GM21529 (cell line): ENCODE data around the gene STK39.
"Not testable (repeated sequence)": the region's sequence is repeated elsewhere in the genome, so short reads cannot be mapped to it uniquely, and the experiment has no call there.

Experiments
- ATAC-seq: cut with Tn5 transposase; IDR thresholded peaks from one replicate; pipeline ENCODE4 v1.9.1; 2021; ENCODE audit not compliant: unreplicated experiment

Gene STK39

GRCh38 chr2:168105127-168105683 is 142.2 kb downstream of the STK39 start:
- ATAC-seq = no peak

GRCh38 chr2:168097431-168097830 is 150.0 kb downstream of the STK39 start:
- no peak for ATAC-seq

DNA sequence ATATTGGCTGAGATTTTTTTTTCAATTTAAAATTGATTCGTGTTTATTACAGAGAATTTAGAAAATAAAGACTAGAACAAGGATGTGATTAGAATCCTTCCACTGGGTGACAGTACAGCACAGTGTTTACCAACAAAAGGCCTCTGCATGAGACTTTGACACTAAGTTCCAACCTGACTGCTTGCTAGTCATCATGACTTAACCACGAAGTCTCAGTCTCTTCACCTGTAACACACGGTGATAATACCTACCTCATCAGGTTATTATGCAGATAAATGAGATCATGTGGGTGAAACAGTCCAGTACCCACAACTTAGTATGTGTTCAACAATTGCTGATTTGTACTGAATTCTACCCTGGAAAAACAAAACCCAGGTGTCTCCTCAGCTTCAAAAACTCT is 151.2 kb downstream of the STK39 start:
- no peak for ATAC-seq

DNA sequence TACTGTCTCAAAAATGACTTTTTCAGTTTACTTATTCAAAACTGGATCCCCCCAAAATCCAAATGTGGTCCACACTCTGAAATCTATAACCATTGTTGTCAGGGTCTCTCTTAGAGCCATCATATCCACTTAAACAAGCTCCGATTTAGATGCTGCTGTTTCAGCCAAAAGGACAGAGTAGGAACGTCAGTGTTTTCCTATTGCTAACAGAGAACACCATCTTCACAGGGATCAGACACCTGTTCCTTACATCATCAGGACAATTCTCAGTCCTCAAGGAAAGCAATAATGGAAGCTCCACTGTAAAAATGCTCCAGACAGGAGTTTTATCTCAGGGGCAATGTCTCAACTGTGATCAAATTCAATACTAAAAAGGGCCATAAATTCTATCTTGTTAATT is 155.4 kb downstream of the STK39 start:
- no peak for ATAC-seq

- ATAC-seq = peak; percentile 93
These were observed 156.8 kb downstream of the STK39 start for GRCh38 chr2:168090366-168091135.

DNA sequence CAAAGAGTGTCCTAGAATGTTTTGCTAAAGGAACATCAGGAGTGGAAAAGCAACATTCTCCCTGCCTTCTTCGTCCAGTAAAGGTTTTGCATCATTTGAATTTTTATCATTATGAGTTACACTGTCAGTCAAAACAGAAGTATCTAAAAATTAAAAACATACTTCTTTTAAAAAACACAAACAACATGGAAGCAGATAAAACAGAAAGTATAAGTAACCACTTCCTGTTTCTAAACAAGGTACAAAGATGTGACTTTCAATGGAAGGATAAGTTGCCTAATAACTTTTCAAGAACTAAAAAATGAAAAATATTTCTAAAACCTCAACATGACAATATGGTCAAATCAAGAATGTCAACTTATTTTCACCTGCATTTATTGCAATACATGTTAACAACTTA is 158.2 kb downstream of the STK39 start:
- no peak for ATAC-seq

DNA sequence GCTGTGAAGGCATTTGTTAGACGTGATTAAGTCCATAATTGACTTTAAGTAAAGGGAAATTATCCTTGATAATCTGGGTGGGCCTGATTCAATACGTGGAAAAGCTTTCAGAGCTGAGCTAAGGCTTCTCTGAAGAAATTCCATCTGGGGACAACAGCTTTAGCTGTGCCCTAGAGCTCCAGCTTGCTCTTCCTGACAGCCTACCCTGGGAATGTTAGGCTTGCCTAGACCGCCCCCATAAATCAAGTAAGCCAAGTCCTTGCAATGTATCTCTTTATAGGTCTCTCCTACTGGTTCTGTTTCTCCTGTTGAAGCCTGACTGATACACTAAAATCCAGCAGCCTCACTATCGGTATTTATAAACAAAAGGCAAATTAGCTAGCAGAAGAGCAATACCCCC is 160.0 kb downstream of the STK39 start:
- ATAC-seq = no peak

GRCh38 chr2:168086851-168087250 is 160.5 kb downstream of the STK39 start:
- ATAC-seq = no peak

DNA sequence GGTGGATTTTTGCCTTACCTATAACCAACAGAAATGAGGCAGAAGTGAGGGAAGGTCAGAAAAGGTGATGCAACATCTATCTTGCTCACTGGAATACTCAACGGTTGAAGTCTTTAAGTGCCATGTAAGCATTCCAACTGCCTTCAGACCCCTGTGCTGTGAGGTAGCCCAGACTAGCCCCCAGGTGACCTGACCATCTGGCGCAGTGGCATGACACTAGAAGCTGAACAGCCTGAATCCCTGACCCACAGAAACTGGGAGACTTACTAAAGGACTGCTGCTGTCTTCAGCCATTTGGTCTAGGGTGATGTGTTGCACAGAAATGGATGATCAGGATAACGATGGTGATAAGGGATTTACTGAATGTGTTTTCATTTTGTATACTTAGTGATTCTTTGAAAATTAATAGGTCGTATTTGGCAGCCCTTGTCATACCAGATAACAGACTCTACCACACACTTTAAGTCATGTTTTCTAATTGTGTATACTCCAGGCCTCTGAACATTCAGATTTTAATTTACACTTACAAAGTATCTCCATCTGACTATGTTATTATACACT is 161.5 kb downstream of the STK39 start:
- no peak for ATAC-seq

GRCh38 chr2:168084288-168084687 is 163.1 kb downstream of the STK39 start:
- ATAC-seq = no peak

DNA sequence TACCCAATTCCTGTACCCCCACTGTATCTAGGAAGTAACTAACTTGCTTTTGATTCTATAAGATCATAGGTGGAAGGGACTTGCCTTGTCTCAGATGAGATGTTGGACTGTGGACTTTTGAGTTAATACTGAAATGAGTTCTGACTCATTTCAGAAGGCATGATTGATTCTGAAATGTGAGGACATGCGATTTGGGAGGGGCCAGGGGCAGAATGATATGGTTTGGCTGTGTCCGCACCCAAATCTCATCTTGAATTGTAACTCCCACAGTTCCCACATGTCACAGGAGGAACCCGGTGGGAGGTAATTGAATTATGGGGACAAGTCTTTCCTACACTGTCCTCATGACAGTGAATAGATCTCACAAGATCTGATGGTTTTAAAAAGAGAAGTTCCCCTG is 165.9 kb downstream of the STK39 start:
- ATAC-seq = not testable (repeated sequence)

DNA sequence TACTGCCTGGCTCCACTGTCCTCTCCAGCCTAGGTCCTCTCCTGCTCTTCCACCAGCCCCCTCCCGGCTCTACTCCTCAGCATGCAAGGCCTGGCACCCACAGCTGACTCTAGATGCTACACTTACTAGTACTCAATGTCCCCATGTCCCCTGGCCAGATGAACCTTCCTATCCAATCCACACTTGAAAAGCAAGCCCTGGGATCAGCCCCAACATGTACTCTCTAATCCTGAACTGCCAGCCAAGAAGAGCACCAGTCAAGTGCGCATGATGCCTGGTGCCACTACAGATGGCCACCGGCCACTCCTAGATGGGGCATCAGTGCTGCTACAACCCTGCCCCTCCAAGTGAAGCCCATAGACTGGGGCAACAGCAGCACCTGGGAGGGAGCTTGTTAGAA is 168.2 kb downstream of the STK39 start:
- ATAC-seq = no peak

DNA sequence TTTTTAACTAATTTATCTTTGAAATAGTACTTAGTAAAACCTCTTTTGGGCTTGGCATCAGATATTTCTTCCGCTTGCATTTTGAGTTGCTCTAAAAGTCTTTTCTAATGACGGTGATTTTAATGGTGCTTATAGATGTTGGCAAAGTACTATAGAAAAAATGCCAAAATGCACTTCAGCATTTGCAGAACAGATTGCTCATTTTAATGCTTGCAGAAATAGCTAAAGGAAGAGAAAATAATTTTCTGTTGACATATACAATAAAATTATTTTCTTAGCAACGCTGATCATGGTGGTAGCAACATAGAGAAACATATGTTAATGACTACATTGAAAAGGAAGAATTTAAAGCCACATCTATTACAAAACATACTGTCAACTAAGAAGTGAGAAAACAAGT is 170.7 kb downstream of the STK39 start:
- no peak for ATAC-seq

DNA sequence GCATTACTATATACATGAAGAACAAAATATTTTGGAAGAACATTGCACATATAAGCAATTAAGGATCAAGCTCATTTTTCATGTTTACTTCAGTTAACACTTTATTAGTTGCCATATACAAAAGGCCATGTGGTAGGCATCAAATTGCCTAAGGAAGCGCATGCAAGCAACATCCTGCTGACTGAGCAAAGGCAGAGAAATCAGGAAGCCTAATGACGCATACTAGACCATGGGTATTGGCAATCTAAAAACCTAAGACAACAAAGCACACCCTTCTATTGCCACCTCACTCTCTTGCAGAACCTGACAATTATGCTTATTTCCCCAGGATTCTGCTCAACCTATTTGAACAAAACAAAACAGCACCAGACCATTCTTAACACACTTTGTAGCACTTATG is 171.9 kb downstream of the STK39 start:
- ATAC-seq = no peak

GRCh38 chr2:168072626-168073303 is 174.6 kb downstream of the STK39 start:
- no peak for ATAC-seq

- no peak for ATAC-seq
These were observed 183.1 kb downstream of the STK39 start for GRCh38 chr2:168064011-168064998.

GRCh38 chr2:168062936-168063335 is 184.5 kb downstream of the STK39 start:
- ATAC-seq = no peak

DNA sequence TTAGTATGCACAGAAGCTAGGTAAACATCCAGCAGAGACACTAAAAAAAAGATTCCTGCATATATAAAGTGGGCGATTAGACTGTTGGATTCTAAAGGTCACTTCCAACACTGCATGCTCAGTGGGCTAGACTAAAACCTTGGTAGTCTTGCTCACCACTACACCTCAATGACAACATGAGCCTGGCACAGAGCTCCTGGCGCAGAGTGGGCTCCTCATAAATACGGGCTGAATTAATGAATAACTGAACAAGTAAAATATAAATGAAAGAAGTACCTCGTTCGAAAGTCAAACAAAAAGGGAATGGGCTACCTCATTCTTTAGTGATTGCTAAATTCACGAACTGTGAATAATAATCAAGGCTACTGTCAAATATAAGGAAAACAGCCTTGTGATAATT is 185.3 kb downstream of the STK39 start:
- no peak for ATAC-seq

DNA sequence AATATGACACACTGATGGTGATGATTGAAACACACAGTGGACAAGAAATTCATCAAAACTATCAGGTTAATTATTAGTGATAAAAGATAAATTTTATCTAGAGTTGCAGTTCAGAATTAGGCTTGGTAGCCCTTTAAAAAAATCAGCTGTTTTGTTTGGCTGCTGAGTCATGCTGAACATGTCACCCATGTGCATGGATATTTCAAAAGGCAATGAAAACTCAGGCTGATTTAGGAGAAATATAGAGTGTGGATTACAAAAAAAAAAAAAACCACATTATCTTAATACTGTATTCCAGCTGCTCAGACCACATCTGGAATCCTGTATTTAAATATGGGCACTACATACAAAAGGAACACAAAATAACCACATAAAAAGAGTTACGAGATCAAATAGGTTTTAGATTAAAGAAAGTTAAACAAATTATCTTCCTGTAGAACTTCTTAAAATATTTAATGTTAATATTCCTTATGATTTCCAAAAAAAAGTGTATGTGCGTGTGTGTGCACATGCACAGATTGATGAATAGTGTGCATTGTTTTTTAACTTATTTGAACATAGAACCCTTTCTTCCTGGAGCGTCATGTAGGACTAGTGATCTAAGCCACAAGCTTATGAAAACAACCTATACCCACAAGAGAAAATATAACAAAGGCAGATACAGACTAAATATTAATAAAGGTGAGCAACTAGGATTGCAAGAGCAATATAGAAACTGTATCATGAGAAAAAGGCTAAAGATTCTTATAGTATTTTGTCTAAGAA is 186.2 kb downstream of the STK39 start:
- no peak for ATAC-seq

DNA sequence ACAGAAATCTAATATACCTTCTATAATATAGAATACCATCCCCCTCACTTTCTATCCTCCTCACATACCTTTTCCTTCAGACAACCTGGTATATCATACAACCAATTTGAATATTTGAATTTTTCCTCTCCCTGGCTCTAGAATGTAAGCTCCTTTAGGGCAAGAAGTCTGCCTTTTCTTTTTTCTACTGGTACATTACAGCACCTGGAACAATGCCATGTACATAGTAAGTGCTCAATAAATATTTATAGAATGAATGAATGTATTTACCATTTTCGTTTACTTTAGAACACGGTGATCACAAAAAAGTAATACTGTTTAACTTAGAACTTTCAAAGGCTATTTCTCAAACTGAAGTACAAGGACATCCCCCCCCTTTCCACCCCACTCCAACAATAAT is 187.6 kb downstream of the STK39 start:
- no peak for ATAC-seq
